GM18517 (cell line): Measurements from ENCODE around the gene MZF1.
"Not testable (repeated sequence)": the region's sequence is repeated elsewhere in the genome, so short reads cannot be mapped to it uniquely, and the experiment has no call there.

Experiments
- ATAC-seq: cut with Tn5 transposase; IDR thresholded peaks from one replicate; pipeline ENCODE4 v1.9.1; 2021; ENCODE audit warnings: mild to moderate bottlenecking, moderate library complexity; ENCODE audit not compliant: unreplicated experiment

MZF1 gene

DNA sequence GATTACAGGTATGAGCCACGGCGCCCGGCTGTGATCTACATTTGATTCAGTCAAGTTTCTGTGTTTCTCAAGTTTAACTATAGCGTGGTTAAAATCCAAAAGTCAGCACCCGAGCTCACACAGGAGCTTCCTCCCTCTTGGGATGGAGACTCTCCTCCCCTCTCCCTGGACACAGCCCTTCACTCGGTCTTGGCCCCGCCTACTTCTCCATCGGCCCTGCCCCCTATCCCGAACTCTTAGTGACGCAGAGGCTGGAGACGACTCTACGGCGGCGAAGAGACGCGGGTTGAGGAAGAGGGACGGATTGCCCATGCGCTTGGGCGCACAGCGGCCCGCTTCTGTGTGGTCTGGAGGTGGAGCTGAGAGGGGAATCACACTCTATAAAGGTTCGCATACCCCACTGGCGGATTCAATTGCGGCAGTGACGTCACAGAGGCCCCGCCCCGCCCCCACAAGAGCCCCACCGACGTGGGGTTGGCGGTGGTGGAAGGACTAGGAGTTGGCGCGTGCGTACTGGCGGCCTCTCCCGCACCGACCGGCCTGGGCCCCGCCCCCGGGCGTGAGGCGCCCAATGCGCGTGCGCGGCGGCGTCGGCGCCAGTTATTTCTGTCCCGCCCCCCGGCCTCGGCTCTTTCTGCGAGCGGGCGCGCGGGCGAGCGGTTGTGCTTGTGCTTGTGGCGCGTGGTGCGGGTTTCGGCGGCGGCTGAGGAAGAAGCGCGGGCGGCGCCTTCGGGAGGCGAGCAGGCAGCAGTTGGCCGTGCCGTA, 29.1 kb downstream of the MZF1 start, which contains the start of gene TRIM28:
Gene TRIM28 (plus strand): TSS at position 239 of the 765 bp plus-strand sequence. CDS start 694 bp downstream, outside the sequence.
- peak; percentile 82 for ATAC-seq

DNA sequence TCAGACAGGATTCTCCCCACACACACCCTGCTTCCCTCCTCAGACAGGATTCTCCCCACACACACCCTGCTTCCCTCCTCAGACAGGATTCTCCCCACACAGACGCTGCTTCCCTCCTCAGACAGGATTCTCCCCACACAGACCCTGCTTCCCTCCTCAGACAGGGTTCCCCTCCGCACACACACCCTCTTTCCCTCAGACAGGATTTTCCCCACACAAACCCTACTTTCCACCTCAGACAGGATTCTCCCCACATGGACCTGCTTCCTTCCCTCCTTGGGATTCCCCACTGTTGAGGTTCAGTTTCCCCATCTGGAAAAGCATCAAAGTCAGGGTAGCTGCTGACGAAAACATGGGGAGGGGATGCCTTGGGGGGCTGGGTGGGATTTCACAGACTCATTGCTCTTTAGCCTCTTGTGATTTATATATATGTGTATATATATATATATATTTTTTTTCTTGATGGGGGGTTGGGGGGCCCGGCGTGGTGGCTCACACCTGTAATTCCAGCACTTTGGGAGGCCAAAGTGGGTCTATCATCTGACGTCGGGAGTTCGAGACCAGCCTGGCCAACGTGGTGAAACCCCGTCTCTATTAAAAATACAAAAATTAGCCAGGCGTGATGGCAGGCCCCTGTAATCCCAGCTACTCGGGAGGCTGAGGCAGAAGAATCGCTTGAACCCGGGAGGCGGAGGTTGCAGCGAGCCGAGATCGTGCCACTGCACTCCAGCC, 30.3 kb downstream of the MZF1 start:
- not testable (repeated sequence) for ATAC-seq

DNA sequence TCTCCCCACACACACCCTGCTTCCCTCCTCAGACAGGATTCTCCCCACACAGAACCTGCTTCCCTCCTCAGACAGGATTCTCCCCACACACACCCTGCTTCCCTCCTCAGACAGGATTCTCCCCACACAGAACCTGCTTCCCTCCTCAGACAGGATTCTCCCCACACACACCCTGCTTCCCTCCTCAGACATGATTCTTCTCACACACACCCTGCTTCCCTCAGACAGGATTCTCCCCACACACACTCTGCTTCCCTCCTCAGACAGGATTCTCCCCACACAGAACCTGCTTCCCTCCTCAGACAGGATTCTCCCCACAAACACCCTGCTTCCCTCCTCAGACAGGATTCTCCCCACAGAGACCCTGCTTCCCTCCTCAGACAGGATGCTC, 34.0 kb downstream of the MZF1 start:
- not testable (repeated sequence) for ATAC-seq

DNA sequence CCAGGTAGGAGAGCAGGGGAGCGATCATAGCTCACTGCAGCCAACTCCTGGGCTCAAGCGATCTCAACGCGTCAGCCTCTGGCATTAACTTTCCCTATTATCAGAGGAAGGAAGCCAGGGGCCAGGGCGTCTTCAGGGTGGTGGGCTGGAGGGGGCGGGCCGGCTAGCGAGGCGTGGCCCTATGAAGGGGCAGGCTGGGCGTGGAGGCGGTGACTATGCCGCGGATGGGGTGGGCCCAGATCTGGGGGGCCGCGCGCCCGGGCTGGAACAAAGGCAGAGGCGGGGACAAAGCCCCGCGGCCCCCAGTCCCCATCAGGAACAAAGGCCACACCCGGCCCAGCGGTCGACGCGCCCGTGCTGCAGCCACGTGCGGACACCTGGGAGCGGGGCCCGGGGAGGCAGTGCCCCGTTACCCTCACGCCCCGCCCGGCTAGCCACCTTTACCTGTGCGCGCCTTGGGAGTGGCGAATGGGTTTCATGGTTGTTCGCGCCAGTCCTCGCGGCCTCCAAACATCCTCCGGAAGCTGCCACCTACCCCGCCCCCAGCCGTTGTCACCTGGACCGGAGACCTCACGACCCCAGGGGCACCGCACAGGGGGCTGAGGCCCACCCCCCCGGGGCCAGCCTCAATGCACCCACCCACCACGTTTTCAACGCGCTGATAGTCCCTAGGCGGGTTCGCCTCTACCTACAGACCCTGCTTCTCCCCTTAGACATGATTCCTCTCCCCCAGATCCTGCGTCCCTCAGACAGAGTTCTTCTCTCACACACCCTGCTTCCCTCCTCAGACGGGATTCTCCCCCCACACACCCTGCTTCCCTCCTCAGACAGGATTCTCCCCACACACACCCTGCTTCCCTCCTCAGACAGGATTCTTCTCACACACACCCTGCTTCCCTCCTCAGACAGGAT, 34.6 kb downstream of the MZF1 start:
- ATAC-seq: no peak

DNA sequence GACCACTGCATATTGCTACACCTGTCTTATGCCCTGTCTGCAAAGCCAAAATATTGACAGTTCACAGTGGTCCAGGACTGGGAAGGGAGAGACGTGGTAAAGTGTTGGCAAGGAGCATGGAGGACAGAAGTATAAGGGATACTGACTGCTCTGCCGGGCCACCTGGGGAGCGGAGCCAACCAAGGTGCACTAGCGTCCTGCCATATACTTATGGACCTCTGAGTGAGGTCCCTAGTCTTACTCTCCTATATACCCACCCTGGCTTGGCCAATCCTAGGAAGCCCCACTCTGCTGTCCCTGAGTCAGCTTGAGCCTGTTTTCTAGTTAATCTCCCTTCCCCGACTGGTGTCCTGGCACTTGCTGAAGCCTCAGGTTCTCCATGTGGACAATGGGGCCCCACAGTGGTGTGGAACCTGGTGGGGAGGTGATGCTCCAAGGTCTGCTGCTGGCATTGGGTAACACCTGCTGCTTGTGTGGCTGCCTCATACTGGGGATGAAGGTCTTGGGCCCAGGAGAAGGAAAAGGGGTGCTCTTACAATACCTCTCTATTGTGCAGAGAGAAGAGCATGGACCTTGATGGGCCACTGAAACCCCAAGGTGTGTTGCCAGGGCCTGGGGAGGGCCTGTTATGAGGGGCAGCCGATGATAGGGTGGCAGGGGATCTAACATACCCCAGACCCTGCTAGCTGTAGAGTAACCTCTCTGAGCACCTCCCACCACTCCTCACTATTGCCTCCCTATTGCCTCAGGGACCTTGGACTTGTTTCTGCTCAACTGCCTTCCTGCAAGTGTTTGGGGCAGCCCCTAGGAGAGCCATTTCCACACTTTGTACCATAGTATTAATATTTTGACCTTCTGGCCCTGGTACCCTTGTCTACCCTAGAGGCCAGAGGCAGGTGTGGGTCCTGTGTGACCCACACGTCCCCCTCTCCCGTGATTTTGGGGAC, 36.0 kb downstream of the MZF1 start:
- no peak for ATAC-seq

DNA sequence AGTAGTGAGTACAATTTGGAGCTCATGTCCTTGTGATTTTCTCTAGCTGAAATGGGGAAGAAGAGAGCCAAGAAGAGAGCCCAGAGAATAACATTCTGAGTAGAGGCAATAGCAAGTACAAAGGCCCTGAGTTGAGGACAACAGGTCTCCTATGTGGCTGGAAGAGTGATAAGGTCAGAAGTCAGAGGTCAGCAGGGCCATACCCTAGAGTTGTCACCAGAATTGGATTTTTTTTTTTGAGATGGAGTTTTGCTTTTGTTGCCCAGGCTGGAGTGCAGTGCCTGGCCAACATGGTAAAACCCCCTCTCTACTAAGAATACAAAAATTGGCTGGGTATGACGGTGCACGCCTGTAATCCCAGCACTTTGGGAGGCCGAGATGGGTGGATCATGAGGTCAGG, 37.3 kb downstream of the MZF1 start:
- no peak for ATAC-seq

DNA sequence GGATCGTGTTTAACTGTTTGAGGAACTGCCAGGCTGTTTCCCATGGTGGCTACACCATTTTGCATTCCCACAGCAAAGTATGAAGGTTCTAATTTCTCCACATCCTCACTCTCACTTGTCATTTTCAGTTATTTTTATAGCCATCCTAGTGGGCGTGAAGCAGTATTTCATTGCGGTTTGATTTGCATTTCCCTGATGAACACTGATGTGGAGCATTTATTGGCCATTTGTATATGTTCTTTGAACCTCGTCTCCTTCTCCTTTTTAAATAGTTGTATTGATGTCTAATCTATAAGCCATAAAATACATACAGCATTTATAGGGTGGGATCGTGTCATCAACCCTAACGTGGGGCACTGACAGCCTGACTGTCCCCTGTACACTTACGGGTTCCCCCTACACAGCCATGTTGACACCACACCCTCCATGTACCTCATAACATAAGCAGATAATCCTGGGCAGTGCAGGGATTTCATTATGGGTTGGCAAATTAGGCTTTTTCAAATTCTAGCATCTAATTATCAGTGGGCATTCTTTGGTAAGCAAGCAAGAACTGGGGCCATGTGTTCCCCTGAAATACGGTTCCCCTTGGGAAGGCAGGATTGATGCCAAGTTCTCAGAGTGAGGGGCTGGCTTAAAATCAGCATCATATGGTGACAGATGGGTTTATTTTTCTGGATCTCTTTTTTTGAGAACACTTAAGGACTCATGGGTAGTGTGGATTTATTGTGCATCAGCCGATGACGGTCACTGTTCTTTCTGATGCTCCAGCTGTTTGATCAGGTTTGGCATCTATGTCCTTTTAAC, 41.9 kb downstream of the MZF1 start:
- no peak for ATAC-seq

DNA sequence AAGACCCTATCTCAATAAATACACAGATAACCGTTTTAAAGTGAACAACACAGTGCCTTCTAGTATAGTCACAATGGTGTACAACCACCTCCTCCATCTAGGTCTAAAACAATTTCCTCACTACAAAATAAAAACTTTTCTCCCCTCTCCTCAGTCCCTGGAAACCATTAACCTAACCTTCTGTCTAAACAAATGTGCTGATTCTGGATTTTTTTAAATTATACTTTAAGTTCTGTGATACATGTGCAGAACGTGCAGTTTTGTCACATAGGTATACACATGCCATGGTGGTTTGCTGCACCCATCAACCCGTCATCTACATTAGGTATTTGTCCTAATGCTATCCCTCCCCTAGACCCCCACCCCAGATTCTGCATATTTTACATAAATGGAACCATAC, 43.7 kb downstream of the MZF1 start:
- no peak for ATAC-seq

DNA sequence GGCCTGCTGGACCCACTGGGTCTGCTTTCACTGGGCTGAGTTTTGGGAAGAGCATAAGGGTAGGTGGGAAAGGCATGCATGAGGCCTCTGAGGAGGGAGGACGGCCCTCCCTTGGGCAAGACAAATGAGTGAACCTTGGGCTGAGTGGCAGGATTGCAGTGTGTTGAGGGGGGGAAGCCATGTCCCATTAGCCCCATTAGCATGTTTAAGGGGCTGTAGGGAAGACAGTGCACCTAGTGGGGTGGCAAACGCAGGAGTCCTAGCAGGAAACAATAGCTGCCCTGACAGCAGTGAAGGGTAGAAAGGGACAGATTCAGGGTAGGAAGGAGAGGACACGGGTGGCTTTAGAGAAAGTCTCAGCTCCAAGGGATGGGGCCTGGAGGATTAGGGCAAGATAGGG, 50.4 kb downstream of the MZF1 start:
- no peak for ATAC-seq

DNA sequence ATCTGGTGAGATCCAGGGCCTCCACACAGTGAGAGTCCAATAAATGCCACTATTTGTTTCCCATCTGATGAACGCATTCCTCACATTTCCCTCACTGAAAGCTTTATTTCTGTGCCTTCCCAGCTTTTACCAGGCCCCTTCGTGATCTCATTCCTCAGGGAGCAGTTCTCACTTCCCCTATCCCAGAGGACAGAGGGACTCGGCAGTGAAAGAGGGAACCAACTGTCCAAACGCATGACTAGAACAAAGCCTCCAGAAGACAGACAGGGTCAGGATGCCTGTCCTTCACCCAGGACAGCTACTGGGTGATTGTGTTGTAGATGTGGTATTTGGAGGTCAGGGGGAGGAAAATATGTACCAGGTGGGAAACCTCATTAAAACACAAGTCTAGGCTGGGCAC, 51.5 kb downstream of the MZF1 start:
- no peak for ATAC-seq

DNA sequence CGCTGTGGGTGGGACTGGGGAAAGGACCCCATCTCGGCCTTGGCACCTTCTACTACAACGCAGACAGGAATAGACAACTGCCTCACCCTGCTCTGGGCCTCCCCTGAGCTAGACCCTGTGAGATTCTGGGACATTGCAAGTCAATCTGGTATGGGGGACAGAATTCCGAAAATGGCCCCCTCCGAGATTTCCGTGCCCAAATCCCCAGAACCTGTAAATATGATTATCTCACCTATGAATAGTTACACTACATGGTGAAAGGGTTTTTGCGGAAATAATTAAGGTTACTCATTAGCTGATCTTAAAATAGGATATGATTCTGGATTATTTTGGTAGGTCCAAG, 52.9 kb downstream of the MZF1 start:
- no peak for ATAC-seq

DNA sequence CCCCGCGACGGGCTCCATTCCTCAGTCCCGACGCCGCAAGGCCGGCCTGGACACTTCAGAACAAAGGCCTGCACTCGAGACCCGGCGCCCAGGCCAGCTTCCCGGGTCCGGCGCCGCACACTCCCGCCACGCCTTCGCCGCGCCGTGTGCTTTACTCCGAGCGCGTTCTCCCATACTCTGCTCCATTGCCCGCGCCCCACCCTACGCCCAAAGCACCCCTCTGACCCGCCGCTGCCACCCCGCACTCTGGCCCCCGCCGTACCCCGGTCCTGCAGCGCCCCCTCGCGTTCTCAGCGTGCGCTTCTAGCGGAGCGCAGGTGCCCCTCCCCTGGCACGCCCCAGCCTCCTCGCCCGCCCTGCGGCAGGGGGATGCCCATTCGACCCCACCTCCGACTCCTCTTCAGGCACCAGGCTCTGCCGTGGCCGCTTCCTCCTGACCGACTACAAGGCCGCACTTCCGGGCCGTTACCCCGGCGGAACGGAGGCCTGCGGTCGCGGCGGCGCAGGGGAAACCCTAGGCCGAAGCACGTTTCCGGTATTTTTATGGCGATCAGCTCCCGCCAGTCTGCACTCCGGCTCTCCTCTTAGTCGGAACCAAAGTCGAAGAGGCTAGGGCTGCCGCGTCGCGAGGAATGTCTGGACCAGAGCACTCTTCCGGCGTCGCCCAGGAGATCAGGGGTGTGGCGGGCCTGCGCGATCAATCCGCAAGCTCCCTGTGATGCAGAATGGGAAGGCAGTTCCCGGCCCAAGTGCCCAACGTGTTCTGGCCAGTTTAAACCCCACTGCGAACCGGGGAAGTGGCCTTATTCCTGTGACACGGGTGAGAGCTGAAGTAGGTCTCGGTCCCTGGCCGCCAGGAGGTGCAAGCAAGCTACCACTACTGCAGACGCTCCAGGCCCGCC, 53.5 kb downstream of the MZF1 start, which contains the start of gene ZBTB45:
Gene ZBTB45 (minus strand): TSS at position 456 of the 902 bp plus-strand sequence. CDS start 2,137 bp downstream, outside the sequence.
- ATAC-seq: peak; percentile 84

DNA sequence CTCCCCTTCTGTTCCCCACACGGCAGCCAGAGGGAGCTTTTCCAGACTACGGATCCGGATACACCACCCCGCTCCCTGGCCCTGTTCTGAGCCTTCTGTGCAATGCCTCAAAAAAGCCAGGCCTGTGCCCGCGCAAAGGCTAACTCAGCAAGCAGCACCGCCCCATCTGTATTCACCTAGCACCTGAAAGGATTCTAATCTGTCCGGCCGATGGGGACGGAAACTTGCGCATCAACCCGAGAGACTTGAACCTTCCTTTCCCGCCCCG, 54.1 kb downstream of the MZF1 start:
- ATAC-seq: no peak

DNA sequence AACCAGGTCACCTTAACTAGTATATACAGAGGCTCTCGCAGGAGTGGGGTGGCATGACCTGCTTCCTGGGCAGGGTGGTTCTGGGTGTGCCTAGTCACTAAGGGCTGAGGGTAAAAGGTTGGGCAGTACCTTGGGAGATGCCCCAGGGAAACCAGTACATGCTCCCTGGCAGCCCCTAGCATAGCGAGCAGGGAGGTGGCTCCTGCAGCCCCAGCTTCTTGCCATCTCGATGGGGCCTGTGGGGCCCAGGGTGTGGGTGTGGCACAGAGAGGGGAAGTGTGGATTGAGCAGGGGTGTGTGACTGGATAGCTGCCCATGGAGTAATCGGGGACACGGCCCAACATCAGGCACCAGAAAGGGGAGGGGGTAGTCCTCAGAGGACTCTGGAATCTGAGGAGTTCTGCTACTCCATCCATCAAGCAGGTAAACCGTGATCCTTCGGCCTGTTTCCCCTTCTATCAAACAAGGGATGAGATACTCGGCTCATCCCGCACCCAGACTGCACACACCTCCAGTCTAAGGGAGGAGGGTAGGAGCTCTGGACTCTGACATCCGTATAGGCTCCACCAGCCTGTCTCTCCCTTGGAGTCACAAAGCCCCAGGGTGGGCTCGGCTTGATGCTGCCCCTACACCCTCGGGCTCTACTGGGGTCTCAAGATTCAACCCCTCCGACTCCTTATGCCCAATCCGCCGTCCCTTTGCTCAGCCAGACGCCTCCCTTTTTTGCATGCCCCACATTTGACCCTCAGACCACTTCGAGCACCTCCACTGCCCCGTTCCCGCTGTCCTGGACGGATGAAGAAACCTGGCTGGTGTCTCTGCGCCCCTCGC, 54.7 kb downstream of the MZF1 start:
- ATAC-seq: no peak

DNA sequence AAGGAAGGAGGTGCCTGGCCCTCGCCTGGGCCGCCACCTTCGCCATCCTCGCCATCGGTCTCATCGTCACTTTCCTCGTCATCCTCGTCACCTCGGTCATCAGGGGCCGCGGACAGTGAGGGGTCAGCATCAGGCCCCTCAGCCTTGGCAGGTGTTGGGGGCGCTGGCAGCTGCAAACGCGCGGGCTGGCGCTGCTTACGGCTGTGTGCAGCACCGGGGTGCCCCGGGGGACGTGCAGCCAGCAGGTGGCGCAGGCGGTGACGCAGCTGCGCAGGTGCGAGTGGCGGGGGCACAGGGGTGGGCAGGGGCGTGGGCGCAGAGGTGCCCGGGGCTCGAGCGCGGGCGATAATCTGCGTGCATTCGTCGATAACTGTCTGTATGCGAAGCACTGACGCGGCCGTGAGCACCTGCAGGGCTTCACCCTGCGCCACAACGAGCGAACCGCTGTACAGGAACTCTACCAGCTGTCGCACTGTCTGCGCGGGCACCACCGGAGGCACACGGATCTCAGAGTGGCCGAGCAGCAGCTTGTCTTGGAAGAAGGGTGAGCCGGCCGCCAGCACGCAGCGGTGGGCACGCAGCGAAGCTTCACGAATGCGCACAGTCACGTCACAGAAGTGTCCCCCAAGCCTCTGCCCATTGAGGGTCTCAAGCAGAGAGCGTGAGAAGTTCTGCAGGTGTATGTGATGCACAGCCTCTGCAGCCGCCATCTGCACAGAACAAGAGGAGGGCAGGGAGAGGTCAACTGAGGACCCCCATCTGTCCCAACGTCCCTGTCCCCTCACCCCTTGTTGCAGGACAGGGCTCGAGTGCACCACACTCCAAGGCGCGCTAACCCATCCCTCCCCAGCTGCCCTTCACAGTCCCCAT, 55.9 kb downstream of the MZF1 start:
- ATAC-seq: no peak

DNA sequence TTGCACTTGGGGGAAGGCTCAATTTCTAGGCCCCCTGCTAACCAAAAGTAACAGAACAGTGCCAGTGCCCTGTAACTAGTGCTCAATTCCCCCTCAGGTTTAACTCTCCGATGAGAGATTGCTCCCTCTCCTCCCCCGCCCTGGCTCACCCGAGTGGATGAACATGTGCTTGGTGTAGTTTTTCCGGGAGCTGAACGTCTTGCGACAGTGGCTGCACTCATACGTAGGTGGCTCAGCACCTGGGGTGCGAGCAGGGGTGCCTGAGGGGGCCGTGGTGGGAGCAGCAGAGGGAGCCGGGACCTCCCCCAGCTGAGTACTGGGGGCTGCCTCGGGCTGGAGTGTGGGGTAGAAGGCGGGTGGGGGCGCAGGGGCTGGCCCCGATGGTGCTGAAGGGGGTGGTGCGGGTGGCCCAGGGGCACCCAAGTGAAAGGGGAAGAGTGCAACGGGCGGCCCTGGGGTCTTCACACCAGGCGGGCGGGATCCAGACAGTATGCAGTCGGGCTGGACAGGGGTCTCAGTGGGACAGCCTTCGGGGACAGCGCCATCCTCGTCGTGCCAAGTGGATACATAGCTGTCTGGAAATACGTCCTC, 56.8 kb downstream of the MZF1 start:
- no peak for ATAC-seq
